ENCODE measurements around the gene ANKRD55. TPM values are rescaled to one million over a fixed set of nuclear protein-coding genes. Genes with fewer than 3 reads are reported as not detected.

Gene ANKRD55
- total and polyA plus RNA-seq, 9 of the 15 experiments (the other 6 are each of a cell fraction or from before 2014, with no cell fraction given), result 3.4 to 10.6 (median 6.5) TPM

- TF ChIP-seq ATF6 (CRISPR knock-in tag; IDR thresholded peaks at IDR 0.05), result no peak
- no peak for TF ChIP-seq ZNF780A (CRISPR knock-in tag; IDR thresholded peaks at IDR 0.05)
- TF ChIP-seq ZNF280B (CRISPR knock-in tag; IDR thresholded peaks at IDR 0.05), result no peak
- TF ChIP-seq ILF3 (IDR thresholded peaks at IDR 0.05; ENCODE audit: borderline replicate concordance), result no peak
- no peak for TF ChIP-seq ELF4 (CRISPR knock-in tag; IDR thresholded peaks at IDR 0.05)
These were observed 2.6 kb downstream of the ANKRD55 start (continued) for GRCh38 chr5:56230576-56230975.

GRCh38 chr5:56229111-56229510 is 4.0 kb downstream of the ANKRD55 start:
- no peaks in the 10 kb centered on the region for H3K9me1 ChIP-seq (ENCODE audit: control insufficient read depth, insufficient read depth, low read length)
- no peak for DNase-seq (ENCODE audit: extremely low read depth in 1 of 4, low spot score in 3 of 4)
- no peak overlapping the region for H3K27ac ChIP-seq (ENCODE audit: extremely low read depth, low read depth, low read length)
- FAIRE-seq, result no peak
- TF ChIP-seq RBBP5 (IDR thresholded peaks at IDR 0.05; ENCODE audit: borderline replicate concordance, insufficient read depth, low read length, poor library complexity, severe bottlenecking) (no peak), MCM2 (IDR thresholded peaks at IDR 0.05; ENCODE audit: low read depth) (no peak), HSF4 (CRISPR knock-in tag; IDR thresholded peaks at IDR 0.05; ENCODE audit: borderline replicate concordance) (no peak), NRF1 (conservative IDR thresholded peaks at IDR 0.05 in 1 of 2, IDR thresholded peaks at IDR 0.05 in 1 of 2) (no peak), SNIP1 (IDR thresholded peaks at IDR 0.05; ENCODE audit: low read depth) (no peak), SRSF7 (optimal IDR thresholded peaks at IDR 0.05; ENCODE audit: low read depth, low read length) (no peak), HNRNPUL1 (IDR thresholded peaks at IDR 0.05; ENCODE audit: low read length) (no peak), ZC3H11A (IDR thresholded peaks at IDR 0.05; ENCODE audit: low read depth, low read length) (no peak), ZBTB34 (CRISPR knock-in tag; IDR thresholded peaks at IDR 0.05) (no peak), EHMT2 (IDR thresholded peaks at IDR 0.05) (no peak)
- CTCF ChIA-PET (ENCODE audit: low intra/inter-chr PET ratio), result no interaction called here
- H3K4me3 ChIP-seq, result no peak overlapping the region
- peaks cover 9% of the 10 kb centered on the region in 2 experiments; a peak in 4 of 5 replicates for H3K27me3 ChIP-seq (ENCODE audit: control insufficient read depth in 2 of 2, insufficient read depth in 2 of 2, low read length in 2 of 2)
- no peak for ATAC-seq
- H4K20me1 ChIP-seq (replicated peaks; ENCODE audit: control insufficient read depth, insufficient read depth, low read length), result no peaks in the 10 kb centered on the region
- intact Hi-C loops (cut with micrococcal nuclease), result no loop called here
- WGBS (ENCODE audit: insufficient coverage, low coverage, missing lambda C conversion rate), result 11% methylated on average over 7 of the region's 7 CpGs
- no peaks in the 10 kb centered on the region for H3K79me2 ChIP-seq (ENCODE audit: control insufficient read depth, insufficient read depth, low read length)
- in situ Hi-C loops (cut with MboI), result no loop called here
- POLR2A ChIA-PET, result interaction anchor here (0.8 kb wide), 1 partner anchor 9 kb away, joined by 4 read pairs; no protein-coding TSS in a partner anchor
- no peak overlapping the region for H2AFZ ChIP-seq (ENCODE audit: low read depth, low read length)
- H3K9me3 ChIP-seq (replicated peaks; ENCODE audit: control insufficient read depth, insufficient read depth, low read depth, low read length), result no peaks in the 10 kb centered on the region
- no peaks in the 10 kb centered on the region for H3K36me3 ChIP-seq (ENCODE audit: control insufficient read depth, insufficient read depth, low read length)
- no peak overlapping the region for H3K9ac ChIP-seq (ENCODE audit: insufficient read depth in 1 of 2, low read depth in 2 of 2, low read length in 2 of 2)
- H3K4me1 ChIP-seq (replicated peaks in 1 of 2; ENCODE audit: control insufficient read depth in 2 of 2, insufficient read depth in 2 of 2, low read length in 2 of 2), result no peaks in the 10 kb centered on the region; a peak in 1 of 5 replicates
- H3K4me2 ChIP-seq (ENCODE audit: insufficient read depth, low read length), result no peak overlapping the region
- BruUV-seq (replicated peaks), result no TSS peak

Data from K562 (cell line).